HCT116 (cell line): ENCODE results near the gene MAVS. TPM values are rescaled to one million over a fixed set of nuclear protein-coding genes. Genes with fewer than 3 reads are reported as not detected.

Experiments
- microRNA counts: library from miRNA; unstranded; fragments of <30 nt; microRNA quantifications from one replicate; lab custom pipeline; 2015
- microRNA-seq: library from miRNA; unstranded; fragments of <30 nt; microRNA quantifications from one replicate; pipeline ENCODE4, GENCODE V29; 2016; ENCODE audit warnings: borderline number of aligned reads
- total RNA-seq: library from RNA; stranded (reverse); gene quantifications from one replicate; pipeline ENCODE4 v1.2.1, GENCODE V29; 2021; ENCODE audit not compliant: unreplicated experiment

Gene MAVS
- total RNA-seq, 1 experiment from 2014 or later: 60.1 TPM

MicroRNAs encoded within 50 kb of the gene (microRNA counts, 767-probe panel; counts per million panel counts)
- not detected for microRNA hsa-miR-103a-3p (lab: Ali Mortazavi, UCI)

Small RNAs within 50 kb of the gene (microRNA-seq; reads per million reads assigned to microRNA genes)
- gene MIR103A2 (not detected), gene MIR103B2 (not detected)

Other genes starting within 250 kb of the MAVS start
- not detected for gene GFRA4, start 183.4 kb upstream of the MAVS start, total RNA-seq
- gene ADAM33, start 164.8 kb upstream of the MAVS start, total RNA-seq: not detected
- gene SIGLEC1, start 134.2 kb upstream of the MAVS start, total RNA-seq: 0.17 TPM
- not detected for gene HSPA12B, start 114.1 kb upstream of the MAVS start, total RNA-seq
- 99.4 TPM for gene ADISSP, start 79.1 kb upstream of the MAVS start, total RNA-seq
- gene SPEF1, start 65.4 kb upstream of the MAVS start, total RNA-seq: 0.93 TPM
- 67.2 TPM for gene CENPB, start 60.1 kb upstream of the MAVS start, total RNA-seq
- gene CDC25B, start 50.5 kb upstream of the MAVS start, total RNA-seq: 223 TPM
- 12.1 TPM for gene AP5S1, start 26.3 kb upstream of the MAVS start, total RNA-seq
- 41.6 TPM for gene PANK2, start 42.6 kb downstream of the MAVS start, total RNA-seq
- gene RNF24, start 168.7 kb downstream of the MAVS start, total RNA-seq: 8.6 TPM